ENCODE results near the gene WDR82.
A peak's percentile ranks its signal among the peaks of the same experiment; 100 is the strongest.

Gene WDR82

GRCh38 chr3:52259448-52259847 is 19.0 kb downstream of the WDR82 start:
- TF ChIP-seq ZFX (IDR thresholded peaks at IDR 0.05; ENCODE audit: borderline replicate concordance) (no peak), CTCF (IDR thresholded peaks at IDR 0.05) (no peak)
- no peak overlapping the region for H3K27ac ChIP-seq

DNA sequence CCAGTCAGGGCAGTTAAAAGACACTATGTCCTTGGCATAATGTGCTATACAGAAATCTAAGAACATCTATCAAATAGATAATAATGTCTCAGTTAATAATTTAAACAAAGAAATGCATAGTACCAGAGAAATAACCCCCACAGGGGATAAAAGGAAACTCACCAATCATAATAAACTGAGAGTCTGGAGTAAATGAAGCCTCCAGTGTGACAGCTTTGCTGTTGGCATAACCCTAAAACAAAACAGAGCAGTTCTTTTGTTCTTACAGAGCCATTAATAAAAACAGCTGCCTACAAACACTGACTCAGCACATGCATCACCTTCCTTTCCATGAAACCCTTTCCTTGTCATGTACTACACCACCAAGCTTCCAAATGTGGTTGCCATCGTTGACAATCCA is 19.4 kb downstream of the WDR82 start:
- TF ChIP-seq CTCF (IDR thresholded peaks at IDR 0.05) (no peak), ZFX (IDR thresholded peaks at IDR 0.05; ENCODE audit: borderline replicate concordance) (no peak)

DNA sequence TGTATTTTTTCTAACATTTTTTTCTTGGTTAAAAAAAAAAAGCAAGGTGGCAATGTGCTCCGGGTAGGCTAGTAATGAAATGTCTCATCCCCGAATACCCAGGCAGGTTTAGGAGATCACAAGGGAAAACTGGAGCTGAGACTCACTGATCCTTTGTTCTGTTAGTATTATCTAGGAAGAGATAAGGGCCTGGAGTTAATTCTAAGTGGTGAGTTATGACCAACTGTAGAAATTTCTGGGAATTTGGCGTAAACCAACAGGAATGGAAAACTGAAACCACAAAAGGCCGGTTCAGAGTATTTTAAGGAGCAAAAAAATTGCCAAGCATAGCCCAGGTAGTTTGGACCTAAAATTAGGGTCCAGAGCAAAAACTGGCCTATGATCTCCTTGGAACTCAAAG is 20.5 kb downstream of the WDR82 start:
- H3K27ac ChIP-seq: no peak overlapping the region
- no peak for TF ChIP-seq CTCF (IDR thresholded peaks at IDR 0.05)
- no peak for TF ChIP-seq ZFX (IDR thresholded peaks at IDR 0.05; ENCODE audit: borderline replicate concordance)

More for the DNA sequence above, 19.4 kb downstream of the WDR82 start:
- H3K27ac ChIP-seq: no peak overlapping the region; the same call in 1 of the 2 replicates

GRCh38 chr3:52256622-52257021 is 21.8 kb downstream of the WDR82 start:
- no peak overlapping the region for H3K27ac ChIP-seq
- TF ChIP-seq CTCF (IDR thresholded peaks at IDR 0.05): no peak
- no peak for TF ChIP-seq ZFX (IDR thresholded peaks at IDR 0.05; ENCODE audit: borderline replicate concordance)

- TF ChIP-seq CTCF (IDR thresholded peaks at IDR 0.05) (no peak), ZFX (IDR thresholded peaks at IDR 0.05; ENCODE audit: borderline replicate concordance) (no peak)
- no peak overlapping the region for H3K27ac ChIP-seq
These were observed 22.3 kb downstream of the WDR82 start for GRCh38 chr3:52256159-52256558.

- H3K27ac ChIP-seq: no peak overlapping the region
- TF ChIP-seq ZFX (IDR thresholded peaks at IDR 0.05; ENCODE audit: borderline replicate concordance) (no peak), CTCF (IDR thresholded peaks at IDR 0.05) (no peak)
These were observed 23.8 kb downstream of the WDR82 start for GRCh38 chr3:52254608-52255007.

- peak overlapping the region; percentile 22; the same call in 1 of the 2 replicates for H3K27ac ChIP-seq
- no peak for TF ChIP-seq CTCF (IDR thresholded peaks at IDR 0.05)
- TF ChIP-seq ZFX (IDR thresholded peaks at IDR 0.05; ENCODE audit: borderline replicate concordance): no peak
These were observed 24.8 kb downstream of the WDR82 start for GRCh38 chr3:52253314-52254304.

Measured in 22Rv1 (cell line).